Duodenal mucosa (tissue), 2 donors: Measurements from ENCODE around the gene GNG14.
"Not testable (repeated sequence)": the region's sequence is repeated elsewhere in the genome, so short reads cannot be mapped to it uniquely, and the experiment has no call there.

Experiments
- H3K27ac ChIP-seq: one replicate; pipeline ENCODE4 v1.7.0; 2013; ENCODE audit warnings: low read depth, low read length
- H3K27me3 ChIP-seq, 2 donors: one replicate each; pipeline ENCODE4 v1.7.0; 2013; ENCODE audit warnings: low read length in 2 of 2, control low read depth in 1 of 2; ENCODE audit not compliant: insufficient read depth in 2 of 2, control insufficient read depth in 1 of 2
- H3K36me3 ChIP-seq, 2 donors: one replicate each; pipeline ENCODE4 v1.7.0; 2013; ENCODE audit warnings: low read length in 2 of 2, control low read depth in 1 of 2; ENCODE audit not compliant: insufficient read depth in 2 of 2, control insufficient read depth in 1 of 2
- H3K4me1 ChIP-seq, 2 donors: one replicate each; pipeline ENCODE4 v1.7.0; 2013; ENCODE audit warnings: low read length in 2 of 2, control low read depth in 1 of 2; ENCODE audit not compliant: insufficient read depth in 2 of 2, control insufficient read depth in 1 of 2
- H3K4me3 ChIP-seq, 2 donors: one replicate each; pipeline ENCODE4 v1.7.0; 2013; ENCODE audit warnings: low read length in 2 of 2, low read depth in 1 of 2
- H3K9ac ChIP-seq, 2 donors: one replicate each; pipeline ENCODE4 v1.7.0; 2013; ENCODE audit warnings: low read length in 2 of 2, low read depth in 1 of 2
- H3K9me3 ChIP-seq, 2 donors: one replicate each; pipeline ENCODE4 v1.7.0; 2013; ENCODE audit warnings: low read length in 2 of 2, control low read depth in 1 of 2; ENCODE audit not compliant: control insufficient read depth in 1 of 2

GNG14 gene

GRCh38 chr19:12705654-12706331 is 18.0 kb downstream of the GNG14 start:
- no peak overlapping the region for H3K27ac ChIP-seq
- H3K4me1 ChIP-seq, result no peaks in the 10 kb centered on the region
- no peaks in the 10 kb centered on the region for H3K27me3 ChIP-seq
- H3K4me3 ChIP-seq, result no peak overlapping the region
- no peaks in the 10 kb centered on the region for H3K9me3 ChIP-seq
- H3K9ac ChIP-seq, result no peak overlapping the region
- H3K36me3 ChIP-seq, result peaks cover 45 to 80% of the 10 kb centered on the region in 2 donors

DNA sequence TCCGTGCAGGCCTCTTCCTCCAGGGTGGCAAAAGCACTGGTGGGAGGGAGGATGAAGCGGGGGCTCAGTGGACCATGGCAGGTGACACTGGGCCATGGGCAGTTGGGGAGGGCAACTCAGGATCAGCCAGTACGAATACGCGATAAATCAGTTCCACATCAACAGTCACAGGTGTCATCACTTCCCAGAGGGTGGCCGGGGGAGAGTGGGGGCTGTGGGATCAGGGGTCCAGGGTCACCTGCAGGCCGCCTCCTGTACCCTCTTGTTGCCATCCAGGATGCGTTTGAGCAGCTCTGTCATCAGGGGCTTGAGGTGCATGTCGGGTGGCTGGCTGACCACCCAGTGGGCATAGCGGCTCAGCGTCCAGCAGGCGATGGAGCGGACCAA is 18.5 kb downstream of the GNG14 start:
- Histone ChIP-seq H3K27ac (no peak overlapping the region), H3K36me3 (peaks cover 44 to 79% of the 10 kb centered on the region in 2 donors), H3K9ac (no peak overlapping the region), H3K9me3 (no peaks in the 10 kb centered on the region), H3K4me3 (no peak overlapping the region), H3K27me3 (no peaks in the 10 kb centered on the region), H3K4me1 (no peaks in the 10 kb centered on the region)

- H3K27ac ChIP-seq, result no peak overlapping the region
- H3K4me3 ChIP-seq, result no peak overlapping the region
- no peak overlapping the region for H3K9ac ChIP-seq
- H3K27me3 ChIP-seq, result no peaks in the 10 kb centered on the region
- peaks cover 42 to 73% of the 10 kb centered on the region in 2 donors for H3K36me3 ChIP-seq
- H3K4me1 ChIP-seq, result no peaks in the 10 kb centered on the region
- no peaks in the 10 kb centered on the region for H3K9me3 ChIP-seq
Measured at GRCh38 chr19:12708641-12709040, 20.8 kb downstream of the GNG14 start.

GRCh38 chr19:12711187-12711586 is 23.4 kb downstream of the GNG14 start:
- no peak overlapping the region for H3K9ac ChIP-seq
- no peaks in the 10 kb centered on the region for H3K27me3 ChIP-seq
- H3K4me1 ChIP-seq, result no peaks in the 10 kb centered on the region
- no peaks in the 10 kb centered on the region for H3K9me3 ChIP-seq
- H3K27ac ChIP-seq, result no peak overlapping the region
- peaks cover 35 to 78% of the 10 kb centered on the region in 2 donors for H3K36me3 ChIP-seq
- no peak overlapping the region for H3K4me3 ChIP-seq

DNA sequence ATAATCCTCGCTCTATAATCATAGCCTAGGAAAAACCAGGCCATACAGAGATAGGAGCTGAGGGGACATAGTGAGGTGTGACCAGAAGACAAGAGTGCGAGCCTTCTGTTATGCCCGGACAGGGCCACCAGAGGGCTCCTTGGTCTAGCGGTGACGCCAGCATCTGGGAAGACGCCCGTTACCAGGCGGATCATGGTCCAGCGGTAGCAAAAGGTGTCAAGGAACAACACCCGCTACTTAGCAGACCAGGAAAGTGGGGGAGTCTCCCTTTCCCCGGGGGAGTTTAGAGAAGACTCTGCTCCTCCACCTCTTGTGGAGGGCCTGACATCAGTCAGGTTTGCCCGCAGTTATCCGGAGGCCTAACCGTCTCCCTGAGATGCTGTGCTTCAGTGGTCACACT is 24.3 kb downstream of the GNG14 start:
- H3K36me3 ChIP-seq, result peaks cover 32 to 75% of the 10 kb centered on the region in 2 donors
- H3K4me3 ChIP-seq, H3K4me1 ChIP-seq, H3K9ac ChIP-seq, H3K9me3 ChIP-seq, H3K27ac ChIP-seq, H3K27me3 ChIP-seq: not testable (repeated sequence)

GRCh38 chr19:12713304-12713703 is 25.5 kb downstream of the GNG14 start:
- not testable (repeated sequence) for H3K9ac ChIP-seq, H3K9me3 ChIP-seq, H3K4me3 ChIP-seq, H3K27me3 ChIP-seq, H3K27ac ChIP-seq, H3K4me1 ChIP-seq
- peaks cover 32 to 69% of the 10 kb centered on the region in 2 donors for H3K36me3 ChIP-seq

DNA sequence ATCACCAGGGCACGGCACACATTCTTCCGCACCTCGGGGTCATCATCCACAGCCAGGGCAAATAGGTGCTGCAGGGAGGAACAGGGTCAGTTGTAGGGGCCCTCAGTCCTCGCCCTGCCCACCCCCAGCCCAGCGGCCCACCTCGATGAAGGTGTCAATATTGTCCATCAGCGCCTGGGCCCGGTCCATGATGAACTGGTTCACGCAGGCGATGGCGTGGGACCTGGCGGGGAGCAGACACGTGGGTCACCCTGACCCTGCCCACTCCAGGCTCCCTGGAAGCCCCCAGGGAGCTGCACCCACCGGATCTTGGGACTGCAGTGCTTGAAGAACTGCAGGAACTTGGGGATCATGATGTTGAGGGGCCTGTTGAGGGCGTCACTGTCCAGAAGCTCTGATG is 27.3 kb downstream of the GNG14 start:
- H3K27ac ChIP-seq, result no peak overlapping the region
- H3K36me3 ChIP-seq, result peaks cover 37 to 68% of the 10 kb centered on the region in 2 donors

DNA sequence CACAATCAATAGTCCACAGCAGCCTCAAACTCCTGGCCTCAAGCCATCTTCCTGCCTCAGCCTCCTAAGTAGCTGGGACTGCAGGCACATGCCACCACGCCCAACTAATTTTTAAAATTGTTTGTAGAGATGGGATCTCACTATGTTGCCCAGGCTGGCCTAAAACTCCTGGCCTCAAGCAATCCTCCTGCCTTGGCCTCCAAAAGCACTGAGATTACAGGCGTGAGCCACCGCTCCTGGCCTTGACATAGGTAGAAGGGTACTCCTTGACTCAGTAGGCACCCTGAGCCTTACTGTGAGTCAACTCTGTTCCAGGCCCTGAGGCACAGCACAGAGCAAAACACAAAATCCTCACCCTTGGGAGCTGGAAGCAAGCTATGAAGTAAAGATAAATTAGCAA is 28.1 kb downstream of the GNG14 start:
- Histone ChIP-seq H3K9ac (no peak overlapping the region), H3K9me3 (no peaks in the 10 kb centered on the region), H3K4me1 (peaks cover 6 to 8% of the 10 kb centered on the region in 2 donors), H3K27ac (no peak overlapping the region), H3K36me3 (peaks cover 31 to 60% of the 10 kb centered on the region in 2 donors), H3K27me3 (no peaks in the 10 kb centered on the region), H3K4me3 (no peak overlapping the region)

More for the DNA sequence above, 27.3 kb downstream of the GNG14 start:
- H3K4me3 ChIP-seq, result no peak overlapping the region
- H3K9ac ChIP-seq, result no peak overlapping the region
- H3K27me3 ChIP-seq, result no peaks in the 10 kb centered on the region
- no peaks in the 10 kb centered on the region for H3K9me3 ChIP-seq
- H3K4me1 ChIP-seq, result no peaks in the 10 kb centered on the region

DNA sequence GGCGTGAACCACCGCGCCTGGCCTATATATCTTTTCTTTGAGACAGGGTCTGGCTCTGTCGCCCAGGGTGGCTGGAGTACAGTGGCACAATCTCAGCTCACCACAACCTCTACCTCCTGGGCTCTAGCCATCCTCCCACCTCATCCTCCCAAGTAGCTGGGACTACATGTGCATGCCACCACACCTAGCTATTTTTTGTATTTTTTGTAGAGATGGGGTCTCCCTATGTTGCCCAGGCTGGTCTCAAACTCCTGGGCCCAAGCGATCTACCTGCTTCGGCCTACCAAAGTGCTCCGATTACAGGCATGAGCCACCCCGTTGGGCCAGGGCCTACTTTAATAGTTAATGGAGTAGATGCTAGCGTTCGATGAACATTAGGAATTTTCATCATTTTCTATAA is 32.5 kb downstream of the GNG14 start:
- peaks cover 11 to 28% of the 10 kb centered on the region in 2 donors for H3K36me3 ChIP-seq
- H3K9ac ChIP-seq, result peak overlapping the region in 1 of 2 donors; percentile 94
- no peak overlapping the region for H3K27ac ChIP-seq
- H3K27me3 ChIP-seq, result no peaks in the 10 kb centered on the region
- no peaks in the 10 kb centered on the region for H3K9me3 ChIP-seq
- H3K4me3 ChIP-seq, result peak overlapping the region in 1 of 2 donors; percentile 77
- peaks cover 14 to 31% of the 10 kb centered on the region in 2 donors for H3K4me1 ChIP-seq

GRCh38 chr19:12720851-12721655 is 33.3 kb downstream of the GNG14 start:
- Histone ChIP-seq H3K27me3 (no peaks in the 10 kb centered on the region), H3K36me3 (peaks cover 11 to 21% of the 10 kb centered on the region in 2 donors)

More at GRCh38 chr19:12720851-12721655, 33.3 kb downstream of the GNG14 start:
- peak overlapping the region; percentile 91 to 94 for H3K9ac ChIP-seq
- H3K4me1 ChIP-seq, result peaks cover 14 to 31% of the 10 kb centered on the region in 2 donors
- peak overlapping the region; percentile 70 for H3K27ac ChIP-seq
- H3K4me3 ChIP-seq, result peak overlapping the region; percentile 77 to 92
- H3K9me3 ChIP-seq, result no peaks in the 10 kb centered on the region
